ENCODE measurements around the gene SERPINB2.

- TF ChIP-seq MEIS1 (CRISPR knock-in tag; IDR thresholded peaks at IDR 0.05; ENCODE audit: borderline replicate concordance) = no peak
- TF ChIP-seq MAZ (IDR thresholded peaks at IDR 0.05; ENCODE audit: borderline replicate concordance, low read depth, low read length) = no peak
- no peak for TF ChIP-seq MAZ (CRISPR knock-in tag; IDR thresholded peaks at IDR 0.05; ENCODE audit: low read depth)
- no peak for TF ChIP-seq NFIC (IDR thresholded peaks at IDR 0.05; ENCODE audit: low read length)
- no peak for TF ChIP-seq ZNF549 (CRISPR knock-in tag; IDR thresholded peaks at IDR 0.05)
- TF ChIP-seq SUZ12 (IDR thresholded peaks at IDR 0.05; ENCODE audit: low read depth, low read length) = no peak
- TF ChIP-seq CTCF (CRISPR knock-in tag; IDR thresholded peaks at IDR 0.05) = peak; percentile 63
- TF ChIP-seq REST (IDR thresholded peaks at IDR 0.05; ENCODE audit: borderline replicate concordance in 1 of 2, low read depth in 1 of 2, low read length in 2 of 2) = no peak
- TF ChIP-seq MYNN (CRISPR knock-in tag; IDR thresholded peaks at IDR 0.05; ENCODE audit: low read depth) = no peak
- no peak for TF ChIP-seq ZNF414 (CRISPR knock-in tag; IDR thresholded peaks at IDR 0.05)
- TF ChIP-seq AHDC1 (CRISPR knock-in tag; IDR thresholded peaks at IDR 0.05; ENCODE audit: borderline replicate concordance) = no peak
- TF ChIP-seq THAP7 (CRISPR knock-in tag; IDR thresholded peaks at IDR 0.05) = no peak
- TF ChIP-seq SRY (CRISPR knock-in tag; IDR thresholded peaks at IDR 0.05) = no peak
- no peak for TF ChIP-seq NR2C2 (CRISPR knock-in tag; IDR thresholded peaks at IDR 0.05; ENCODE audit: borderline replicate concordance)
- TF ChIP-seq MTA3 (CRISPR knock-in tag; IDR thresholded peaks at IDR 0.05) = no peak
Observed at GRCh38 chr18:63890950-63891304, 3.4 kb downstream of the SERPINB2 start.
